ENCODE results near the gene POLR1A.

Gene POLR1A

GRCh38 chr2:85990084-85990483 lies 115.6 kb downstream of the POLR1A start:
- Histone ChIP-seq H3K79me2 (ENCODE audit: low read length) (no peaks in the 10 kb centered on the region), H2AFZ (ENCODE audit: low read depth, low read length) (no peak overlapping the region), H3K27ac (ENCODE audit: low read length) (no peak overlapping the region), H4K20me1 (ENCODE audit: insufficient read depth, low read length) (no peaks in the 10 kb centered on the region), H3K4me2 (ENCODE audit: low read length) (no peak overlapping the region), H3K4me3 (ENCODE audit: low read length) (no peak overlapping the region), H3K27me3 (ENCODE audit: low read depth, low read length) (no peaks in the 10 kb centered on the region), H3K9me3 (ENCODE audit: insufficient read depth, low read length) (no peaks in the 10 kb centered on the region), H3K36me3 (replicated peaks; ENCODE audit: low read depth, low read length) (no peaks in the 10 kb centered on the region), H3K9ac (ENCODE audit: low read length) (no peak overlapping the region), H3K4me1 (ENCODE audit: low read length) (peaks cover 24% of the 10 kb centered on the region)
- no peak for TF ChIP-seq CTCF (IDR thresholded peaks at IDR 0.05; ENCODE audit: low read depth, low read length)
- no peak for TF ChIP-seq EZH2phosphoT487 (IDR thresholded peaks at IDR 0.05; ENCODE audit: low read depth)

DNA sequence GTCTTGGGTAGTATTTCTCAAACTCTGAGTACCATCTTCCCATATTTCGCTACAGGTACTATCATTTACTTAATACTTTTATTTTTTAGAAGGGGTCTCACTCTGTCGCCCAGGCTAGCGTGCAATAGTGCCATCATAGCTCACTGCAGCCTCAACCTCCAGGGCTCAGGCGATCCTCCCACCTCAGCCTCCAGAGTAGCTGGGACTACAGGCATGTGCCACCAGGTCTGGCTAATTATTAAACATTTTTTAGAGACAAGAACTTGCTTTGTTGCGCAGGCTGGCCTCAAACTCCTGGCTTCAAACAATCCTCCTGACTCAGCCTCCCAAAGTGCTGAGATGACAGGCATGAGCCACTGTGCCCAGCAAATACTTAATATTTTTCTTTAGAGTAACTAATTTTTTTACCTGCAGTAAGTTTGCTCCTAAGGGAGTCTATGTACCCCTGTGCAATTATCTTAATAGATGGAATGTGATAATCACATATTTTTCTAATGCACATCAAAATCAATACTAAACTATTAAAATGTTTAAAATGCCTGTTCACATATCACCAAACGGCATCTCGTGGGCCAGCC lies 116.3 kb downstream of the POLR1A start:
- H3K4me3 ChIP-seq (ENCODE audit: low read length): no peak overlapping the region
- no peaks in the 10 kb centered on the region for H3K9me3 ChIP-seq (ENCODE audit: insufficient read depth, low read length)
- H3K4me1 ChIP-seq (ENCODE audit: low read length): peaks cover 17% of the 10 kb centered on the region
- H3K27ac ChIP-seq (ENCODE audit: low read length): no peak overlapping the region
- TF ChIP-seq CTCF (IDR thresholded peaks at IDR 0.05; ENCODE audit: low read depth, low read length): no peak
- no peak for TF ChIP-seq EZH2phosphoT487 (IDR thresholded peaks at IDR 0.05; ENCODE audit: low read depth)
- H3K36me3 ChIP-seq (replicated peaks; ENCODE audit: low read depth, low read length): no peaks in the 10 kb centered on the region
- no peak overlapping the region for H3K4me2 ChIP-seq (ENCODE audit: low read length)
- H3K9ac ChIP-seq (ENCODE audit: low read length): no peak overlapping the region
- H2AFZ ChIP-seq (ENCODE audit: low read depth, low read length): no peak overlapping the region
- no peaks in the 10 kb centered on the region for H3K79me2 ChIP-seq (ENCODE audit: low read length)
- H4K20me1 ChIP-seq (ENCODE audit: insufficient read depth, low read length): no peaks in the 10 kb centered on the region
- H3K27me3 ChIP-seq (ENCODE audit: low read depth, low read length): no peaks in the 10 kb centered on the region

DNA sequence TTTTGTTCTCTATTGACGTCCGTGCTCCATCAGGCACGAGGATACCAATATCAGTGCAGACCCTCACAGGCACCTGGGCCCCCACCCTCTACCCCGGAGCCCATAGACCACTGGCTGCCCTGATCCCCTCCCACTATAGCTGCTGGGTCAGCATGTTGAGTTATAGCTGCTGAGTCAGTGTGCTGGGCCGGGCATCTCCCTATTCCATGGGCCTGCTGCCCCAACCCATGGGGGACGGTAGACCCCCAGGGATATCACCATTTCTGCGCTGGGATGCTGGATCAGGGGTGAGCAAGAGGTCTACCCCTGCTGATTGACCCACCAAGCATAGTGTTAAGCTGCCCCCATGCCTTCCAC lies 116.8 kb downstream of the POLR1A start:
- Histone ChIP-seq H3K36me3 (replicated peaks; ENCODE audit: low read depth, low read length) (no peaks in the 10 kb centered on the region), H3K9me3 (ENCODE audit: insufficient read depth, low read length) (no peaks in the 10 kb centered on the region), H2AFZ (ENCODE audit: low read depth, low read length) (no peak overlapping the region), H3K27me3 (ENCODE audit: low read depth, low read length) (no peaks in the 10 kb centered on the region), H3K4me2 (ENCODE audit: low read length) (no peak overlapping the region), H3K27ac (ENCODE audit: low read length) (no peak overlapping the region), H3K4me3 (ENCODE audit: low read length) (no peak overlapping the region), H4K20me1 (ENCODE audit: insufficient read depth, low read length) (no peaks in the 10 kb centered on the region), H3K9ac (ENCODE audit: low read length) (no peak overlapping the region), H3K4me1 (ENCODE audit: low read length) (peaks cover 14% of the 10 kb centered on the region), H3K79me2 (ENCODE audit: low read length) (no peaks in the 10 kb centered on the region)
- no peak for TF ChIP-seq CTCF (IDR thresholded peaks at IDR 0.05; ENCODE audit: low read depth, low read length)
- TF ChIP-seq EZH2phosphoT487 (IDR thresholded peaks at IDR 0.05; ENCODE audit: low read depth): no peak

GRCh38 chr2:85988175-85988913 lies 117.3 kb downstream of the POLR1A start:
- Histone ChIP-seq H3K9ac (ENCODE audit: low read length) (no peak overlapping the region), H3K9me3 (ENCODE audit: insufficient read depth, low read length) (no peaks in the 10 kb centered on the region), H3K27ac (ENCODE audit: low read length) (no peak overlapping the region), H3K4me1 (ENCODE audit: low read length) (peaks cover 8% of the 10 kb centered on the region), H4K20me1 (ENCODE audit: insufficient read depth, low read length) (no peaks in the 10 kb centered on the region), H3K4me3 (ENCODE audit: low read length) (no peak overlapping the region), H2AFZ (ENCODE audit: low read depth, low read length) (no peak overlapping the region), H3K4me2 (ENCODE audit: low read length) (no peak overlapping the region), H3K36me3 (replicated peaks; ENCODE audit: low read depth, low read length) (no peaks in the 10 kb centered on the region), H3K79me2 (ENCODE audit: low read length) (no peaks in the 10 kb centered on the region), H3K27me3 (ENCODE audit: low read depth, low read length) (no peaks in the 10 kb centered on the region)
- TF ChIP-seq CTCF (IDR thresholded peaks at IDR 0.05; ENCODE audit: low read depth, low read length) (no peak), EZH2phosphoT487 (IDR thresholded peaks at IDR 0.05; ENCODE audit: low read depth) (no peak)
